GM12878 (cell line): ENCODE measurements around the gene MLN.

Experiments used
- BCL11A ChIP-seq: IDR thresholded peaks from 2 replicates; pipeline ENCODE4 v1.6.1; 2011; ENCODE audit warnings: low read depth, low read length
- EP300 ChIP-seq, 2 experiments: fragments of 150-350 bp in 1 of 2; IDR thresholded peaks; 2 replicates each; pipeline ENCODE4 v1.6.1; 2011 to 2012; ENCODE audit warnings: low read depth in 2 of 2, low read length in 2 of 2, borderline replicate concordance in 1 of 2, improper control_type of control experiment in 1 of 2, inconsistent platforms in 1 of 2; ENCODE audit not compliant: control insufficient read depth in 1 of 2
- HCFC1 ChIP-seq: fragments of 150-350 bp; IDR thresholded peaks from 2 replicates; pipeline ENCODE4 v1.6.1; 2014; ENCODE audit warnings: low read length
- NFIC ChIP-seq: IDR thresholded peaks from 2 replicates; pipeline ENCODE4 v1.6.1; 2012; ENCODE audit warnings: low read depth, mild to moderate bottlenecking, inconsistent platforms, low read length, moderate library complexity
- NR2C2 ChIP-seq: IDR thresholded peaks from 2 replicates; pipeline ENCODE4 v1.6.1; 2011; ENCODE audit warnings: borderline replicate concordance, low read depth; ENCODE audit not compliant: control insufficient read depth, insufficient read length
- POLR2AphosphoS5 ChIP-seq: IDR thresholded peaks from 2 replicates; pipeline ENCODE4 v1.6.1; 2011; ENCODE audit warnings: mild to moderate bottlenecking, low read length, inconsistent platforms
- SMARCA5 ChIP-seq: fragments of 450-650 bp; IDR thresholded peaks from 2 replicates; pipeline ENCODE4 v1.6.1; 2017; ENCODE audit warnings: mild to moderate bottlenecking
- TAF1 ChIP-seq: IDR thresholded peaks from 2 replicates; pipeline ENCODE4 v1.6.1; 2011; ENCODE audit warnings: mild to moderate bottlenecking, low read depth, low read length, borderline replicate concordance
- TCF7 ChIP-seq: IDR thresholded peaks from 2 replicates; pipeline ENCODE4 v1.6.1; 2014; ENCODE audit warnings: antibody characterized with exemption, borderline replicate concordance
- TF ChIP-seq, protein P1 (sequence below), 3 experiments: IDR thresholded peaks in 2 of 3; conservative IDR thresholded peaks in 1 of 3; 2 replicates each; pipeline ENCODE4 v1.5.1; 2011; ENCODE audit warnings: low read depth in 3 of 3, low read length in 3 of 3, mild to moderate bottlenecking in 3 of 3, control low read depth in 2 of 3, moderate library complexity in 2 of 3, inconsistent platforms in 1 of 3, mixed read lengths in 1 of 3; ENCODE audit not compliant: control insufficient read depth in 2 of 3, insufficient read depth in 1 of 3; ENCODE audit errors: extremely low read depth in 1 of 3
- TF ChIP-seq, protein P2 (sequence below): IDR thresholded peaks from 2 replicates; pipeline ENCODE4 v1.6.1; 2012; ENCODE audit warnings: low read depth, low read length, improper control_type of control experiment
- TF ChIP-seq, protein P3 (sequence below): fragments of 450-650 bp; IDR thresholded peaks from 2 replicates; pipeline ENCODE4 v1.6.1; 2017; ENCODE audit warnings: mild to moderate bottlenecking
- TF ChIP-seq, protein P4 (sequence below): IDR thresholded peaks from 2 replicates; pipeline ENCODE4 v1.6.1; 2012; ENCODE audit warnings: mild to moderate bottlenecking, low read depth, low read length

DNA sequence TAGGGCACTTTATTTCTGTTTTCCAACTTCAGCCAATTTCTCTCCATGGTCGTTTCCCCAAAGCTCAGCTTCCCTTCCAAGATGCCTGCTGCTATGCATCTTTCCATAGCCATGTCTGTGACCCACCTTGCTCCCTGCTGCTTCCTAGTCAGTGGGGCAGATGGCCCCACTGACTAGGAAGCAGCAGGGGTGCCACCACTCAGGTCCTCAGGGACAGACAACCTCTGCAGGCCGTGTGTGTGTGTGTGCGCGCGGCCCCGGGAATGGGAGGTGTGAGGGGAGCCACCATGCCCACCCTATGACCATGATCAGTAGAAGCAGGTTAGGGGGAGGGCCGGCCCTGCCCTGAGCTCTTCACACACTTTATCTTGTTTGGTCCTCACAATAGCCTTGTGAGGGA is 54.4 kb downstream of the MLN start:
- TF ChIP-seq, protein P1, sequence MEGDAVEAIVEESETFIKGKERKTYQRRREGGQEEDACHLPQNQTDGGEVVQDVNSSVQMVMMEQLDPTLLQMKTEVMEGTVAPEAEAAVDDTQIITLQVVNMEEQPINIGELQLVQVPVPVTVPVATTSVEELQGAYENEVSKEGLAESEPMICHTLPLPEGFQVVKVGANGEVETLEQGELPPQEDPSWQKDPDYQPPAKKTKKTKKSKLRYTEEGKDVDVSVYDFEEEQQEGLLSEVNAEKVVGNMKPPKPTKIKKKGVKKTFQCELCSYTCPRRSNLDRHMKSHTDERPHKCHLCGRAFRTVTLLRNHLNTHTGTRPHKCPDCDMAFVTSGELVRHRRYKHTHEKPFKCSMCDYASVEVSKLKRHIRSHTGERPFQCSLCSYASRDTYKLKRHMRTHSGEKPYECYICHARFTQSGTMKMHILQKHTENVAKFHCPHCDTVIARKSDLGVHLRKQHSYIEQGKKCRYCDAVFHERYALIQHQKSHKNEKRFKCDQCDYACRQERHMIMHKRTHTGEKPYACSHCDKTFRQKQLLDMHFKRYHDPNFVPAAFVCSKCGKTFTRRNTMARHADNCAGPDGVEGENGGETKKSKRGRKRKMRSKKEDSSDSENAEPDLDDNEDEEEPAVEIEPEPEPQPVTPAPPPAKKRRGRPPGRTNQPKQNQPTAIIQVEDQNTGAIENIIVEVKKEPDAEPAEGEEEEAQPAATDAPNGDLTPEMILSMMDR (IDR thresholded peaks at IDR 0.05 in 2 of 3, conservative IDR thresholded peaks at IDR 0.05 in 1 of 3; ENCODE audit: control insufficient read depth in 2 of 3, extremely low read depth in 1 of 3, insufficient read depth in 1 of 3, low read depth in 3 of 3, low read length in 3 of 3), result no peak
- TF ChIP-seq NR2C2 (no peak), SMARCA5 (no peak), NFIC (no peak), BCL11A (no peak), TAF1 (no peak), HCFC1 (no peak), EP300 (IDR thresholded peaks at IDR 0.05; ENCODE audit: borderline replicate concordance in 1 of 2, control insufficient read depth in 1 of 2, low read depth in 2 of 2, low read length in 2 of 2) (no peak), TCF7 (no peak), POLR2AphosphoS5 (no peak)
- TF ChIP-seq, protein P2, sequence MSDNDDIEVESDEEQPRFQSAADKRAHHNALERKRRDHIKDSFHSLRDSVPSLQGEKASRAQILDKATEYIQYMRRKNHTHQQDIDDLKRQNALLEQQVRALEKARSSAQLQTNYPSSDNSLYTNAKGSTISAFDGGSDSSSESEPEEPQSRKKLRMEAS, result no peak
- TF ChIP-seq, protein P3, sequence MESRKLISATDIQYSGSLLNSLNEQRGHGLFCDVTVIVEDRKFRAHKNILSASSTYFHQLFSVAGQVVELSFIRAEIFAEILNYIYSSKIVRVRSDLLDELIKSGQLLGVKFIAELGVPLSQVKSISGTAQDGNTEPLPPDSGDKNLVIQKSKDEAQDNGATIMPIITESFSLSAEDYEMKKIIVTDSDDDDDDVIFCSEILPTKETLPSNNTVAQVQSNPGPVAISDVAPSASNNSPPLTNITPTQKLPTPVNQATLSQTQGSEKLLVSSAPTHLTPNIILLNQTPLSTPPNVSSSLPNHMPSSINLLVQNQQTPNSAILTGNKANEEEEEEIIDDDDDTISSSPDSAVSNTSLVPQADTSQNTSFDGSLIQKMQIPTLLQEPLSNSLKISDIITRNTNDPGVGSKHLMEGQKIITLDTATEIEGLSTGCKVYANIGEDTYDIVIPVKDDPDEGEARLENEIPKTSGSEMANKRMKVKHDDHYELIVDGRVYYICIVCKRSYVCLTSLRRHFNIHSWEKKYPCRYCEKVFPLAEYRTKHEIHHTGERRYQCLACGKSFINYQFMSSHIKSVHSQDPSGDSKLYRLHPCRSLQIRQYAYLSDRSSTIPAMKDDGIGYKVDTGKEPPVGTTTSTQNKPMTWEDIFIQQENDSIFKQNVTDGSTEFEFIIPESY, result no peak
- TF ChIP-seq, protein P4, sequence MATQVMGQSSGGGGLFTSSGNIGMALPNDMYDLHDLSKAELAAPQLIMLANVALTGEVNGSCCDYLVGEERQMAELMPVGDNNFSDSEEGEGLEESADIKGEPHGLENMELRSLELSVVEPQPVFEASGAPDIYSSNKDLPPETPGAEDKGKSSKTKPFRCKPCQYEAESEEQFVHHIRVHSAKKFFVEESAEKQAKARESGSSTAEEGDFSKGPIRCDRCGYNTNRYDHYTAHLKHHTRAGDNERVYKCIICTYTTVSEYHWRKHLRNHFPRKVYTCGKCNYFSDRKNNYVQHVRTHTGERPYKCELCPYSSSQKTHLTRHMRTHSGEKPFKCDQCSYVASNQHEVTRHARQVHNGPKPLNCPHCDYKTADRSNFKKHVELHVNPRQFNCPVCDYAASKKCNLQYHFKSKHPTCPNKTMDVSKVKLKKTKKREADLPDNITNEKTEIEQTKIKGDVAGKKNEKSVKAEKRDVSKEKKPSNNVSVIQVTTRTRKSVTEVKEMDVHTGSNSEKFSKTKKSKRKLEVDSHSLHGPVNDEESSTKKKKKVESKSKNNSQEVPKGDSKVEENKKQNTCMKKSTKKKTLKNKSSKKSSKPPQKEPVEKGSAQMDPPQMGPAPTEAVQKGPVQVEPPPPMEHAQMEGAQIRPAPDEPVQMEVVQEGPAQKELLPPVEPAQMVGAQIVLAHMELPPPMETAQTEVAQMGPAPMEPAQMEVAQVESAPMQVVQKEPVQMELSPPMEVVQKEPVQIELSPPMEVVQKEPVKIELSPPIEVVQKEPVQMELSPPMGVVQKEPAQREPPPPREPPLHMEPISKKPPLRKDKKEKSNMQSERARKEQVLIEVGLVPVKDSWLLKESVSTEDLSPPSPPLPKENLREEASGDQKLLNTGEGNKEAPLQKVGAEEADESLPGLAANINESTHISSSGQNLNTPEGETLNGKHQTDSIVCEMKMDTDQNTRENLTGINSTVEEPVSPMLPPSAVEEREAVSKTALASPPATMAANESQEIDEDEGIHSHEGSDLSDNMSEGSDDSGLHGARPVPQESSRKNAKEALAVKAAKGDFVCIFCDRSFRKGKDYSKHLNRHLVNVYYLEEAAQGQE, result no peak
